ENCODE data around the gene CAD.

Gene CAD

GRCh38 chr2:27222407-27222806 lies 5.2 kb downstream of the CAD start:
- DNase-seq: no peak

GRCh38 chr2:27223416-27223815 lies 6.2 kb downstream of the CAD start:
- no peak for DNase-seq

GRCh38 chr2:27225526-27225925 lies 8.4 kb downstream of the CAD start:
- DNase-seq: no peak

- no peak for DNase-seq
These were observed 10.3 kb downstream of the CAD start for GRCh38 chr2:27227501-27227900.

- no peak for DNase-seq
These were observed 14.8 kb downstream of the CAD start for GRCh38 chr2:27231921-27232320.

- no peak for DNase-seq
These were observed 16.2 kb downstream of the CAD start for GRCh38 chr2:27233341-27233740.

GRCh38 chr2:27236136-27236535 lies 19.0 kb downstream of the CAD start:
- DNase-seq: no peak

GRCh38 chr2:27236626-27237025 lies 19.5 kb downstream of the CAD start:
- no peak for DNase-seq

GRCh38 chr2:27237341-27237945 lies 20.3 kb downstream of the CAD start:
- DNase-seq: no peak

- no peak for DNase-seq
These were observed 21.8 kb downstream of the CAD start for GRCh38 chr2:27238976-27239375.

- no peak for DNase-seq
These were observed 23.2 kb downstream of the CAD start for GRCh38 chr2:27240406-27240805.

- DNase-seq: no peak
These were observed 24.8 kb downstream of the CAD start for GRCh38 chr2:27241761-27242613.

GRCh38 chr2:27242614-27242951 lies 25.4 kb downstream of the CAD start:
- DNase-seq: no peak

- DNase-seq: no peak
These were observed 26.4 kb downstream of the CAD start for GRCh38 chr2:27243391-27244130.

GRCh38 chr2:27245116-27245515 lies 27.9 kb downstream of the CAD start:
- no peak for DNase-seq

GRCh38 chr2:27245626-27246025 lies 28.5 kb downstream of the CAD start:
- no peak for DNase-seq

GRCh38 chr2:27247893-27248292 lies 30.7 kb downstream of the CAD start:
- no peak for DNase-seq

GRCh38 chr2:27249159-27249890 lies 32.2 kb downstream of the CAD start:
- no peak for DNase-seq

GRCh38 chr2:27249891-27250651 lies 32.9 kb downstream of the CAD start:
- DNase-seq: peak in 12 of 58 donors; percentile 3 to 32 (median 9)

GRCh38 chr2:27250652-27251379 lies 33.6 kb downstream of the CAD start:
- no peak for DNase-seq
